Measurements from ENCODE around the gene ACAP1.

The ACAP1 gene

DNA sequence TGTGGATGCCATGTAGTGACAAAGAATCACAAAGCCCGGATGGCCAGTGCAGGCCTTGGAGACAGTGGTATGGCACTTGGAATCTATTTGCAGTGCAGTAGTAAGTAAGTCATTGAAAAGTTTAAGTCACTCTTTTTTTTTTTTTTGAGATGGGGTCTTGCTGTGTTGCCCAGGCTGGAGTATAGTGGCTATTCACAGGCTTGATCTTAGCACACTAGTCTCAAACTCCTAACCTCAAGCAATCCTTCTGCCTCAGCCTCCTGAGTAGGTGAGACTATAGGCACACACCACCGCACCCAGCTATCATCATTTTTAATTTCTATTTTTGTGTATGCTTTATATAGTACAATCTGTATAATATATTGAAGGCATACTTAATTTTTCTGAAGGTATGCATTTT lies 62.3 kb downstream of the ACAP1 start:
- no peak for DNase-seq (ENCODE audit: low spot score)
- no peak overlapping the region for H3K27ac ChIP-seq
- TF ChIP-seq, protein P1, sequence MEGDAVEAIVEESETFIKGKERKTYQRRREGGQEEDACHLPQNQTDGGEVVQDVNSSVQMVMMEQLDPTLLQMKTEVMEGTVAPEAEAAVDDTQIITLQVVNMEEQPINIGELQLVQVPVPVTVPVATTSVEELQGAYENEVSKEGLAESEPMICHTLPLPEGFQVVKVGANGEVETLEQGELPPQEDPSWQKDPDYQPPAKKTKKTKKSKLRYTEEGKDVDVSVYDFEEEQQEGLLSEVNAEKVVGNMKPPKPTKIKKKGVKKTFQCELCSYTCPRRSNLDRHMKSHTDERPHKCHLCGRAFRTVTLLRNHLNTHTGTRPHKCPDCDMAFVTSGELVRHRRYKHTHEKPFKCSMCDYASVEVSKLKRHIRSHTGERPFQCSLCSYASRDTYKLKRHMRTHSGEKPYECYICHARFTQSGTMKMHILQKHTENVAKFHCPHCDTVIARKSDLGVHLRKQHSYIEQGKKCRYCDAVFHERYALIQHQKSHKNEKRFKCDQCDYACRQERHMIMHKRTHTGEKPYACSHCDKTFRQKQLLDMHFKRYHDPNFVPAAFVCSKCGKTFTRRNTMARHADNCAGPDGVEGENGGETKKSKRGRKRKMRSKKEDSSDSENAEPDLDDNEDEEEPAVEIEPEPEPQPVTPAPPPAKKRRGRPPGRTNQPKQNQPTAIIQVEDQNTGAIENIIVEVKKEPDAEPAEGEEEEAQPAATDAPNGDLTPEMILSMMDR (conservative IDR thresholded peaks at IDR 0.05; ENCODE audit: low read depth), result no peak
- POLR2A ChIA-PET (ENCODE audit: low non-redundant PET), result no interaction called here
- CTCF ChIA-PET, result no interaction called here
